GM20431 (cell line): ENCODE results near the gene NGDN.
"Not testable (repeated sequence)": the region's sequence is repeated elsewhere in the genome, so short reads cannot be mapped to it uniquely, and the experiment has no call there.

ENCODE experiments used
- in situ Hi-C: fragments of 300-500 bp; cut with MseI, MboI; formaldehyde crosslinking; loops from one replicate; pipeline ENCODE4 v1.15.0; 2020; ENCODE audit warnings: low sequenced_read_pairs; ENCODE audit not compliant: unreplicated experiment

The NGDN gene

DNA sequence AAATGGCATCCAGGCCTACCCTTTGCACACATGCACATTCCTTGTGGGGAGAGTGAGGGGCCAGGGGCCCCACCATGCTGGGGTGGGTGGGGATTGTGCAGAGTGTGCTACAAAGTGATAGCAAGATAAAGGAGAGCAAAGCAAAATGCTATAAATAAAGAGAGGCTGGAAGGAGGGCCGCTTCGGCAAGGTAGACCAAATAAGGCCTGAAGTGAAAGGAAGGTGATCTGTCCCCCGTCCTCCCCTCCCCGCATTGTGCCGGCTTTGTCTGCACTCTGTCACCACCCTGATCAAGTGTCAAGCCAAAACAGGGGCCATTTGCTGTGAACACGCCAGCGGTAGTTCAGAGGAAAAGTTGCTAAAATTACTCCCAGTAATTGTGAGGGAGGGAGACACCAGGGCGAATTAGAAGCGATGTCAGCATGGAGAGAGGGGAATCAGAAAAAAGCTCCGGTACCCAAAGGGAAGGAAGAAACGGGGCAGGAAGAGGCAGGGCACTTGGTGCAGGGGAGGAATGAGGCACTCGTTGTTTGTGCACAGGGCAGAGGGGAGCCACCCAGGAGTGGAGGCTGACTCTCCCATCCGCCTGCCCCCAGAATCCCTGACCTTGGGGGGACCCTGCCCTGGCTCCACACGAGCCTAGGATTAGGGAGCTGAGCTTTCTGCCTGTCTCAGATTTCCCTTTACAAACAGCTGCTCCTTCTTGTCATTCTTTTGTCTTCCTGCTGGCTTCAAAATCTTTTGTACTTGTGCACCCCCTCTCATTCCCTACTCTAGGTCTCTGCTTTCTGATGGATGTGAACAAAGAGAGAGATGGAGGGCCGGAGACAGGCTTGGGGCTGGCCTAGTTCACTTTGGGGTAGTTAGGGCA lies 31.2 kb upstream of the NGDN start:
- in situ Hi-C loops: no loop called here

DNA sequence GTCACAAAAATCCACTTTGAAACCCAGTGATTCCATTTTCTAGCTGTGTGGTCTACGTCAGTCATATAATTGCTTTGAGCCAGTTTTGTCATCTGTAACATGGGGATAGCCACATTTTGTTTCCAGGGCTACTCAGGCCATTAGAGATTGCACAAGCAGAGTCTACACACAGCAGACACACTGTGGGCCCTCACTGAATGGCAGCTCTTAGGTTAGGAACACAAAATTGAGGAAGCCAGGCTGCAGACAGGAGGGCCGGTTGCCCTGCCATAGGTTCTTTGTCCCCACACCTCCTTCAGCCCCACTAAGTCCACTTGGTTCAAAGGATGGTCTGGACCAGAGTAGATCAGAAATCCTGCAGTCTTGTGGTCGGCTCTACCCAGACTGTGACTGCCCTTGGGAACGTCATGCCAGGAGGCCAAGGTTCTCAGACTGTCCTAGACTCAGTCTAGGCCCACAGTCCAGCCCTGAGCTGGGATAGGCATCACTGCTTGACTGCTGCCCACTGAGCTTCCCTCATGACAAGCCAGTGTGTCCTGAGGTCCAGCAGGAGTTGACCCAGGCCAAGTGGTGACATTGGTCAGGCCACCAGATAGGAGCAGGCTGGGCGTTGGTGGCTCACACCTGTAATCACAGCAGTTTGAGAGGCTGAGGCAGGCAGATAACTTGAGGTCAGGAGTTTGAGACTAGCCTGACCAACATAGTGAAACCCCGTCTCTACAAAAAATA lies 30.2 kb upstream of the NGDN start:
- in situ Hi-C loops: no loop called here

DNA sequence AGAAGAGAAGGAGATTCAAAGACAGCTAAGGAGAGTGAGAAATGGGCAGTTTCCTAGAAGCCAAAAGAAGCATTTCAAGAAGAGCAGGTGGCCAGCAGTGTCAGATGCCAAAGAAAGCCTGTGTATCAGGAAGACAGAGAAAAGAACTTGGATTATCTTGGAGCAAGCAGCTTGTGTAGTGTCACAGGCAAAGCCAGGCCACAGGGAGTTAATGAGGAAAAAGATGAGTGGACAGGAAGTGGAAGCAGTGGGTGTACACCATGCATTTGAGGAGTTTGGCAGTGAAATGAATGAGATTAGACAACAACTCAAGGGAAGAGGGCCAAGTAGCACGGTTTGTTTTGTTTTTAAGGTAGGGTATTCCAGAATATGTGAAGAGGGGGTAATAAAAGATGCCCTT lies 28.4 kb upstream of the NGDN start:
- in situ Hi-C loops: no loop called here

DNA sequence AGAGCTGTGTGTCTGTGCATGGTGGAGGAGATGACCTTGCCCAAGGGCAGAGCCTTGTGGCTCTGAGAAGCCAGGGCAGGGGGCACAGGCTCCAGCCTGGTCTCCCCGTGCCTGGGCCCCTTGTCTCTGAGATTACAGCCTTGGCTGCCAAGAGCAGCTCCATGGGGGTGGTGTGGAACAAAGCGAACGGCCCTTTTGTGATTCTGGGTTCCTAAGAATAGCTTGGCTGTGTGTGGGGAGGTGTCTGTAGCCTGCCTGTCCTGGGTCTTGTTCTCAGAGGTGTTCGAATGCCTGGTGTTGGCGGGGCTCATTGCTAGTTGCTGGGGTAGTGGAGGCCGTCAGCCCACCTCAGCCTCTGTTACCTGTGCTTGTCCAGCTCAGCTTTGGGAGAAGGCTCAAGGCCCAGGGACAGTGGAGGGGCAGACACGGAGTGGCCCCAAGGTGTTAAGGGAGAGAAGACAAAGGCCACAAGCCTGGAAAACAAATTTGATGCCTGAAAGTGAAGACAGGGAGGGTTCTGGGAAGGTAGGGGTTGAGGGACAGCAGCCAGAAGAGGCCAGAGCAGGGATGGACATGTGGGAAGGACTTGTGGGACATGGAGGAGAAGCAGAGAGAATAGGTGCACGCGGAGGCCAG lies 26.7 kb upstream of the NGDN start:
- in situ Hi-C loops: no loop called here

DNA sequence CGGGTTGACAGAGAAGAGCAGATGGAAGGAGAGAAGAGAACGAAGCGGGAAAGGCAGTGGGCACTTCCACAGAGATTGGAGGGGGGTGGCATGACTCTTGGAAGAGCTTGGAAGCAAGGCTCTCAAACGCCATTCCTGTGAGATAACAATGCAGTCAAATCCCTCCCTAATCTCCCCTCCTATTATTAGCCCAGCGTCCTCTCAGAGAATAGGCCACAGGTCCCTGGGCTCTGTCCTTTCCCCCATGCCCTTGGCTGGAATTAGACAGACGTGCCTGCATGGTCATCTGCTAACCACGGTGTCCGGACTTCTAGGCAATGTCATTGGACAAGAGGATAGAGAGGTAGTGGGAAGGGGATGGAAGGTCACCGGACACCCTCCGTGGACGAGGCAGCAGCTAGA lies 26.1 kb upstream of the NGDN start:
- in situ Hi-C loops: no loop called here

DNA sequence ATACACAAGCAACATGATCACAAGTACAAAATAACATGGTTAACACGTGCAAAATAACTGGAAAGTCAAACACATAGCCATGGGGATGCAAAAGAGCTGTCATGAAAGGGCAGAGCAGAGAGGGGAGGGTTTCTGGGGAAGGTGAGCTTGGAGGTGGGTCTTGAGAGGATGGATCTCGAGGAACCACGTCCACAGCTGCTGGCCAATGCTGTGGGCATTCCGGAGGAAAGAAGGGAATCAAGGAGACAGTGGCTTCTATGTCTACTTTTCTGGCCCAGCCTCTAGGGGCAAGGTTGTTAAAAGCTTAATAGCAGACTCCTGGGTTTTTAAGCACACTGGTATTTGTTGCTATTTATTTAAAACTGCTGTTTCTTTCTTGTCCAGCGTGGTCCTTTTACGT lies 25.6 kb upstream of the NGDN start:
- in situ Hi-C loops: no loop called here

DNA sequence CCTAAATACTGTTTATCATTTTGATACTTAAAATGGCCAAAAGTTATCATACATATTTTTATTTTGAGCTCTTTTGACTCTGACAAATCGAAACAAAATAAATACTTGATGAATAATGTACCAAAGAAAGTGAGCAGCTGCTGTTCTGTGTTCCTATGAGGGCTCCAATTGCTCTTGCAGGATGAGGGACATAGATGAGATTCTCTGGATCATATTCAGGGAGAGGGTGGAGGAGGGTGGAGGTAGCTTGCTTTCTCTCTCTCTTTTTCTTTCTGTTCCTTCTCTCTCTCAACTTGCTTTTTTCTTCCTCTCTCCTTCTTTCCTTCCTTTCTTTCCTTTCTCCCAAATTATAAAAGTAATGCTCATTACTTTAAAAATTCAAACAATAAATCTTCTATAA lies 25.2 kb upstream of the NGDN start:
- in situ Hi-C loops: no loop called here

DNA sequence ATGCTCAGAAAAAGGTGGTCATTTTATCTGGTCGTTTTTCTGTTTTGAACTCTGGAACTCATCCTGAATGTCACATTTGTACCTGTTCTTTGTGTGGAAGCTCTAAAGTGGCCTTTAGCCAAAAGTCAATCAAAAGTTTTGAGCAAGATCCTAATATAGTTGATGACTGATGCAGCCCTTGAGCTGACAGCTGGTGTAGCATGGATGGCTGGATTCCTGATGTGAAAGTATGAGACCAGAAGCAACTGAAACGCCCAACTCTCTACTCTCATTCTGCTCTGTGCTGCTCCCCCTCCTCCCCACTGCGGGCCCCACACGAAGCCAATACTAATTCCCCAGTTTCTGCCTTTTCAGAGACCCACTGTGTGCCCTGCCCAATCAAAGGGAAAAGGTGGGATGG lies 23.7 kb upstream of the NGDN start:
- in situ Hi-C loops: no loop called here

DNA sequence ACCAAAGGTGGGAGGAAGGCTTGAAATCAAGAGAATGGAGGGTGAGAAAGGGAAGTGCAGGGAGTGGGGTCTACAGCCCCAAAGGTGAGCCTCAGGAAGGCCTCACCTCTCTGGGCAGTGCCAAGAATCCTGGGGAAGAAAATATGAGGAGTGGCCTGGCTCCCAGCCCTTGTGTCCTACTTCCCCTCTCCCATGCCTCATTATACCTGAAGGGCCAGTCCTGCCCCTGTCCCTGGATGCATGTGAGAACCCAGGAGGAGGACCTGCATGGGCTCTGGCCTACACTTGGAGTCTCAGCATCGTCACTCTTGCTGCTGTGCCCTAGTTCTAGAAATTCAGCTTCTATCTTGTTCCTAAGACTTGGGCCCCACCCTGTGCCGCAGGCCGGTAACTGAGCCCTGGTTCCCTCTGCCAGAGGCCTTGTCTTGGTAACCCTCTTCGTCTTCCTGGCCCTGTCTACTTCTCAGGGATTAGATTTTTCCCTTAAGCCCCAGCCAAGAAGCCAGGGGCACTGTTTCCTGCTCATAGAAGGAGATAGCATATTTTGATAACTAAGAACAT lies 23.1 kb upstream of the NGDN start:
- in situ Hi-C loops: no loop called here

DNA sequence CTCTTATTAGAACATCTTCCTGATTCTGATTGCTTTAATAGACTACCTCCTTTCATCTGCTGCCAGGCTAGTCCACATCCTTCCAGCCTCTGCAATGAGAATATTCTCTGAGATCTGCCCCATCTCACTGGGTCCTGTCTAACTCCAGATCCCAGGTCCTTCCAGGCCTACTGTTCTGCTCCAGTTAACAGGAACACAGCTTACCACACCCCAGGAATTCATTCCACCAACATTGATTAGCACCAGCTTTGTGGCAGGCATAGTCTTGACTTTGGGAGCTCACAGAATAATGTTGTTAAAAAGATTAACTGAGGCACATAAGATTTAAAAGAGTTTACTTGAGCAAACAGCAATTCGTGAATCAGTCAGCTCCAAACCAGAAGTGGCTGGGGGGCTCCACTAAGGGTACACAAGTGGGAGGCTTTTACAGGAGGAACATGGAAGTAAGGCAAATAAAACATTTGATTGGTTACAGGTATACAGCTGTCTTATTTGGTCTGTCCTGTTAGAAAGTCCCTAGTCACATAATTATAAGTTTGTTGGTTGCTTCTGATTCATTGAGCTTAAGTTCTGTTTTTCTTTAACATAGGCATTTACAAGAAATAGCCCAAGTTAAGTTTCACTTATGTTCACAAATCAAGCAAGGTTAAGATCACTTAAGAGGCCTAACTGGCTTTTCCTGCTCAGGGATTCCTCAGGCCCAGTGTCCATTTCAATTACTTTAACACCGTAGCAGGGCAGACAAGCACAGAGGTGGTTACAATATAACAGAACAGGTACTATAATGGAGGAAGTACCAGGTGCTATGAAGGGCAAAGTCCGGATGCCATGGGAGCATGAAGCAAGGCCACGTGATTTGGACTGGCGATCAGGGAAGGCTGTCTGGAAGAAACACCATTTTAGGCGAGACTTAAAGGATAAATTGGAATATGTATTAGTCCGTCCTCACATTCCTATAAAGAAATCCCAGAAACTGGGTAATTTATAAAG lies 21.8 kb upstream of the NGDN start:
- in situ Hi-C loops: no loop called here

DNA sequence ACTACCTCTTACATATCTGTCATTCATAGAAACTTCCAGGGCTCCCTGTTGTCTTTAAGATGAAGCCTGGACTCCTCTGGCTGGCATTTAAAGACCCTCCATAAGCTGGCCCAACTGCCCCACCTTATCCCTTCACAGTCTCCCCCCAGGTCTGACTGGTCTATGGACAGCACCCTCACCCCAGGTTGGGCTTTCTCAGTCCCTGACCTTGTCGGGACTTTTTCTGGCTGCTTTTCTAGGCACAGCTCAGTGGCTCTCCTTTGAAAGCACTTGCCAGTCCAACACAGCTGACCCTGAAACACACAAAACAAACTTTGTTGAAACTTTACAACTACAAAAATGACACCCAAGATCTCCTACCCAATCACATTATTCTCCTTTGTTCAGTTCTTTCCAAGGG lies 20.2 kb upstream of the NGDN start:
- in situ Hi-C loops: no loop called here

DNA sequence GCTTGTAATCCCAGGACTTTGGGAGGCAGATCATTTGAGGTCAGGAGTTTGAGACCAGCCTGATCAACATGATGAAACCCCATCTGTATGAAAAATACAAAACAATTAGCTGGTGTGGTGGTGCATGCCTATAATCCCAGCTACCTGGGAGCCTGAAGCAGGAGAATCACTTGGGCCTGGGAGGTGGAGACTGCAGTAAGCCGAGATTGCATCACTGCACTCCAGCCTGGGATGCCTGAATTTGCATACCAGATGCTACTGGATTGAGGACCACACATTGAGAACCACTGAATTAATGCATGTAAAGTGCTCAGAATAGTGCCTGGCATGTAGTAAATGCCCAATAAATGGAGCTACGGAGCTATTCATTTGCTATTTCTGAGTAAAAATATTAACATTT lies 19.1 kb upstream of the NGDN start:
- in situ Hi-C loops: no loop called here

DNA sequence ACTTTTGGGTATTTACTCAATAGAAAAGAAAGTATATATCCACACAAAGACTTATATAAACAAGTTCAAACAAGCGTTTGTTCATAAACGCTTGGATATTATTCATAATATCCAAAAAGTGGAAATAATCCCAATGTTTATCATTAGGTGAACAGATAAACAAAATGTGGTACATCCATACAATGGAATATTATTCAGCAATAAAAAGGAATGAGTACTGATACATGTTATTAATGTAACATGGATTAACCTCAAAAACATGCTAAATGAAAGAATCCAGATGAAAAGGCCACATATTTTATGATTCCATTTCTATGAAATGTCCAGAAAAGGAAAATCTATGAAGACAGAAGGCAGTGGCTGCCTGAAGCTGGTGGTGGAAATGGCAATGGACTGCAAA lies 17.3 kb upstream of the NGDN start:
- in situ Hi-C loops: no loop called here

DNA sequence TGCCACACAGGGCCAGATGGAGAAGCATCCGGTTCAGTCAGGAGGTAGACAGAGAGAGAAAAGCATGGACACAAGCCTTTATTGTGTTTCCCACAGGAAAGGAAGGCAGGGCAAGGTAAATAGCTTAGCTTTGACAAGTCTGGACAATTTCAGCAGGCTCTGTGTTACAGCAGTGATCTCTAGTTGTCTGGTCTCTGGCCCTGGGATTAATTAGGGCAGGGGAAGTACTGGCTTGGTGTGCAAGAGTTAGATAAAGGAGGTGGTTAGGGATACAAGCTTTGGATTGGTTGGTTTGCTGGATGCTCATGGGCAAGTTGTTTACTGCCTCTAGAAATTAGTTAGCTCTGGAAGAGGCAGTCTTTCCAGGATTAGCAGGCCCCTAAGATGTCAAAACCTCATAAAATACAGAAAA lies 15.1 kb upstream of the NGDN start:
- in situ Hi-C loops: no loop called here

DNA sequence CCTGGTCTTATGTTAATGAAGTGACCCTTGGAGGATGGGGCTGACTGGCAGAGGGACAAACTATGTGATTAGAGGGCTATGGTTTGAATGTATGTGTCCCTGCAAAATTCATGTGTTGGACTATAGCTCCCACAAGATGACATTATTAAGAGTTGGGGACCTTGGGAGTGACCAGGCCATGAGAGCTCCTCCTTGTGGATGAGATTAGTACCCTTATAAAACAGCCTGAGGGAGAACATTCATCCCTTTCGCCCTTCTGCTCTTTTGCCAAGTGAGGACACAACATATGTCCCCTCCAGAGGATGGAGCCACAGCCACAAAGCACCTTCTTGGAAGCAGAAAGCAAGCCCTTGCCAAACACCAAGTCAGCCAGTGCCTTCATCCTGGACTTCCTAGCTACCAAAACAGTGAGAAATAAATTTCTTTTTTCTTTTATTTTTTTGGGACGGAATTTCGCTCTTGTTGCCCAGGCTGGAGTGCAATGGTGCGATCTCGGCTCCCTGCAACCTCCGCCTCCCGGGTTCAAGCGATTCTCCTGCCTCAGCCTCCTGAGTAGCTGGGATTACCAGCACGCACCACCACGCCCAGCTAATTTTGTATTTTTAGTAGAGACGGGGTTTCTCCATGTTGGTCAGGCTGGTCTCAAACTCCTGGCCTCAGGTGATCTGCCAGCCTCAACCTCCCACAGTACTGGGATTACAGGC lies 12.5 kb upstream of the NGDN start:
- in situ Hi-C loops: not testable (repeated sequence)

DNA sequence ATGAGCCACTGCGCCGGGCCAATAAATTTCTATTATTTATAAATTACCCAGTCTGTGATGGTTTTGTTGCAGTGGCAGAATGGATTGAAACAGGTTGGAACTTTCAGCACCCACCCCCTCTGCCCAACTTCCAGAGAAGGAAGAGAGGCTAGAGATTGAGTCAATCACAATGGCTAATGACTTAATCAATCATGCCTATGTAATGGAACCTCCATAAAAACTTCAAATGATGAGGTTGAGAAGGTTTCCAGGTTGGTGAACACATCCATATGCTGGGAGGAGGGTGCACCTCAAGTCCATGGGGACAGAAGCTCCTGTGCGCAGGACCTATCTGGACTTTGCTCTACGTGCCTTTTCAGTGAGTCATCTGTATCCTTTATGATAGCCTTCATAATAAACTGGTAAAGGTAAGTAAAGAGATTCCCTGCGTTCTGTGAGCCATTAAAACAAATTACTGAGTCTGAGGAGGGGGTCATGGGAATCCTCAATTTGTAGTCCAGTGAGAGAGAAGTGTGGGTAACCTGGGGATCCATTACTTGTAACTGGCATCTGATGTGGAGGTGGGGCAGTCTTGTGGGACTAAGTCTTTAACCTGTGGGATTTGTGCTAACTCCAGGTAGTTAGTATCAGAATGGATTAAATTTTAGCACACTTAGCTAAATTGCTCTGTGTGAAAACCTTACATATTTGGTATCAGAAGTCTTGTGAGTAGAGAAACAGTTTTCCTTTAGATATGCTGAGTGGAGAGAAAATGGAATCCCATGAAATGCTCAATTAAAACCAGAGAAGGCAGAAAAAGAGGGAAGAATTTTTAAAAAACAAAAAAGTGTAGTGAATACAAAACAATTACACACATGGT lies 11.7 kb upstream of the NGDN start:
- in situ Hi-C loops: no loop called here

DNA sequence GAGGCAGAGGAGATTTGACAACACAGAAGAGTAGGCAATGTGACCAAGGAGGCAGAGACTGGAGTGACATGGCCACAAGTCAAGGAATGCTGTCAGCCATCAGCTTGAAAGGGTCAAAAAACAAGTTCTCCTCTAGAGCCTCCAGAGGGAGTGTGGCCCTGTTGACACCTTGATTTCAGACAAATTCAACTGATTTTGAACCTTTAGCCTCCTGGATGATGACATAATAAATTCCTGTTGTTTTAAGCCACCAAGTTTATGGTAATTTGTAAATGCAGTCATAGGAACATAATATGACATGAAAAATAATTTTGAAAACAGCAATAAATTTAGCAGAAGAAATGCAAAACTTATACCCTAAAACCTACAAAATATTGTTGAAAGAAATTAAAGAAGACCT lies 8.5 kb upstream of the NGDN start:
- in situ Hi-C loops: no loop called here

DNA sequence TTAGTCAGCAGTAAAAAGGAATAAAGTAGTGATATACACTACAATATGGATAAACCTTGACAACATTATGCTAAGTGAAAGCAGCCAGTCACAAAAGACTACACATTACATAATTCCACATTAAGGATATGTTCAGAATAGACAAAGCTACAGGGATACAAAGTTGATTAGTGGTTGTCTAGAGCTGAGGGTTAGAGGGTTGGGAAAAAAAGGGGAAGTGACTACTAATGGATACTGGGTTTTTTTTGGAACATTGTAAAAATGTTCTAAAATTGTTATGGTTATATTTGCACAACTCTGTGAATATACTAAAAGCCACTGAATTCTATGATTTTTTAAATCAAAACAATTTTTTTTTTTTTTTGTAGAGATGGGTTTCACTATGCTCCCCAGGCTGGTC lies 4.8 kb upstream of the NGDN start:
- in situ Hi-C loops: no loop called here
